MM.1S (cell line): Measurements from ENCODE around the gene TAOK1.

Experiments used
- DNase-seq: peaks from one replicate; pipeline ENCODE4 v3.0.0-alpha.2; 2015
- H2AFZ ChIP-seq: fragments of 300-600 bp; sonication (generic); 2 replicates; pipeline ENCODE4 v1.6.0; 2016; ENCODE audit warnings: antibody characterized with exemption, low read length
- H3F3A ChIP-seq: fragments of 300-600 bp; sonication (generic); 2 replicates; pipeline ENCODE4 v1.6.1; 2016; ENCODE audit warnings: mild to moderate bottlenecking, antibody characterized with exemption, low read length, moderate library complexity, mixed read lengths; ENCODE audit not compliant: insufficient read depth
- H3K27ac ChIP-seq: fragments of 300-600 bp; sonication (generic); 2 replicates; pipeline ENCODE4 v1.5.1; 2016; ENCODE audit warnings: mild to moderate bottlenecking, low read length
- H3K27me3 ChIP-seq: fragments of 300-600 bp; sonication (generic); replicated peaks from 2 replicates; pipeline ENCODE4 v1.6.0; 2016; ENCODE audit warnings: low read length; ENCODE audit not compliant: insufficient read depth
- H3K36me3 ChIP-seq: fragments of 300-600 bp; sonication (generic); replicated peaks from 2 replicates; pipeline ENCODE4 v1.6.1; 2016; ENCODE audit warnings: mild to moderate bottlenecking, low read length, mixed read lengths; ENCODE audit not compliant: insufficient read depth
- H3K4me1 ChIP-seq: fragments of 300-600 bp; sonication (generic); 2 replicates; pipeline ENCODE4 v1.6.1; 2016; ENCODE audit warnings: low read length, mixed read lengths
- H3K4me2 ChIP-seq: fragments of 300-600 bp; sonication (generic); 2 replicates; pipeline ENCODE4 v1.6.0; 2016; ENCODE audit warnings: low read depth, low read length
- H3K4me3 ChIP-seq: fragments of 300-600 bp; sonication (generic); 2 replicates; pipeline ENCODE4 v1.5.1; 2016; ENCODE audit warnings: low read length, mixed read lengths
- H3K79me2 ChIP-seq: fragments of 300-600 bp; sonication (generic); 2 replicates; pipeline ENCODE4 v1.6.1; 2016; ENCODE audit warnings: mixed run types, low read length, mixed read lengths
- H3K9ac ChIP-seq: fragments of 300-600 bp; sonication (generic); 2 replicates; pipeline ENCODE4 v1.6.1; 2016; ENCODE audit warnings: low read length, mixed read lengths
- H3K9me2 ChIP-seq: fragments of 300-600 bp; sonication (generic); replicated peaks from 2 replicates; pipeline ENCODE4 v1.6.1; 2016; ENCODE audit warnings: mild to moderate bottlenecking, low read length, mixed read lengths; ENCODE audit not compliant: insufficient read depth
- H3K9me3 ChIP-seq: fragments of 300-600 bp; sonication (generic); replicated peaks from 2 replicates; pipeline ENCODE4 v1.6.1; 2016; ENCODE audit warnings: mild to moderate bottlenecking, low read length, mixed read lengths; ENCODE audit not compliant: insufficient read depth
- H4K20me1 ChIP-seq: fragments of 300-600 bp; sonication (generic); 2 replicates; pipeline ENCODE4 v1.6.1; 2016; ENCODE audit warnings: mild to moderate bottlenecking, low read length, moderate library complexity, mixed read lengths; ENCODE audit not compliant: insufficient read depth
- EZH2 ChIP-seq: fragments of 300-600 bp; sonication (generic); optimal IDR thresholded peaks from 2 replicates; pipeline ENCODE3; 2017; ENCODE audit warnings: low read depth, mild to moderate bottlenecking, antibody characterized with exemption, low read length, mixed read lengths
- EZH2phosphoT487 ChIP-seq: fragments of 300-600 bp; sonication (generic); IDR thresholded peaks from 2 replicates; pipeline ENCODE4 v1.6.1; 2018; ENCODE audit warnings: antibody characterized with exemption, low read length
- TF ChIP-seq, protein P1 (sequence below): fragments of 300-600 bp; sonication (generic); IDR thresholded peaks from 2 replicates; pipeline ENCODE4 v1.5.1; 2016; ENCODE audit warnings: antibody characterized with exemption, low read length, mixed read lengths

Gene TAOK1

DNA sequence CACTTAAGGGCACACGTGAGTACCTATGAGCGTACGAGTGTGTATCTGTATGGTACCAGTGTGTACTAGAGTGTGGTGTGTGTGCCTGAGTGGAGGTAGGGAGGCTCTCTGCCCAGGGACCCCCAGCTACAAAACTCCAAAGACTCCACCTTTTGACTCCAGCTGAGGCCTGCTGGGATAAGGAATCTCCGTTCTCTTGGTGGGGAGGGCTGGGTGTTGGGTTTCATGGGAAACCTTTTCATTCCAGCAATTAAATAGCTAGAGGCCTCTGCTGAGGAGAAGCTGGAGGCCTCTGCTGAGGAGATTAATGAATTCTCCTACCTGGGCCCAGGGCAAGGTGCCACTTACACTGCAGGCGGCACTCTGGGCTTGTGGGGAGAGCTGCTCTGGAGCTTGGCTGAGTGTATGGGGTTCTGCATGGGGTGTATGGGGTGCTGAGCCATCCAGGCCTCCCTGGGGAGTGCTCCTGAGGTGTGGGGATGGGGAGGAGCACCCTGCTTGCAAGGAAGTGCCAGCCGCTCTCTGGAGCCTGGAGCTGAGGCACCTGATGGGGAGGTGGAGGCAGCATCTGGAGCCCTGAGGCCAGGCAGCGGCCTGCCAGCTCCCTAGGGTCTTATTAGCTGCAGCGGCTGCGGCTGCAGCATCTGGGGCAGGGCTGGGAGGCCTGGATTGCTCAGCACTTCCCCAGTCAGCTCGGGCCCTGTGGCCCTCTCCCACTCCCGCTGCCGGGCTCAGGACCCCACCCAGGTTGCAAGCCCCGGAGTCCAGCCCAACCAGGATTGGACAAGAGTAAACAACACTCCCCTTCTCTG lies 207.4 kb downstream of the TAOK1 start:
- no peak overlapping the region for H3K9ac ChIP-seq
- no peak overlapping the region for H3K4me3 ChIP-seq
- H3K4me2 ChIP-seq, result no peak overlapping the region

More for the DNA sequence above, 207.4 kb downstream of the TAOK1 start:
- no peak overlapping the region for H2AFZ ChIP-seq
- no peaks in the 10 kb centered on the region for H3K27me3 ChIP-seq
- H3K79me2 ChIP-seq, result no peaks in the 10 kb centered on the region
- H3K36me3 ChIP-seq, result no peaks in the 10 kb centered on the region
- DNase-seq, result no peak
- no peaks in the 10 kb centered on the region for H4K20me1 ChIP-seq
- peaks cover 21% of the 10 kb centered on the region for H3K4me1 ChIP-seq
- no peaks in the 10 kb centered on the region for H3K9me3 ChIP-seq
- no peaks in the 10 kb centered on the region for H3K9me2 ChIP-seq
- no peak overlapping the region for H3K27ac ChIP-seq
- TF ChIP-seq EZH2 (no peak), EZH2phosphoT487 (no peak)
- TF ChIP-seq, protein P1, sequence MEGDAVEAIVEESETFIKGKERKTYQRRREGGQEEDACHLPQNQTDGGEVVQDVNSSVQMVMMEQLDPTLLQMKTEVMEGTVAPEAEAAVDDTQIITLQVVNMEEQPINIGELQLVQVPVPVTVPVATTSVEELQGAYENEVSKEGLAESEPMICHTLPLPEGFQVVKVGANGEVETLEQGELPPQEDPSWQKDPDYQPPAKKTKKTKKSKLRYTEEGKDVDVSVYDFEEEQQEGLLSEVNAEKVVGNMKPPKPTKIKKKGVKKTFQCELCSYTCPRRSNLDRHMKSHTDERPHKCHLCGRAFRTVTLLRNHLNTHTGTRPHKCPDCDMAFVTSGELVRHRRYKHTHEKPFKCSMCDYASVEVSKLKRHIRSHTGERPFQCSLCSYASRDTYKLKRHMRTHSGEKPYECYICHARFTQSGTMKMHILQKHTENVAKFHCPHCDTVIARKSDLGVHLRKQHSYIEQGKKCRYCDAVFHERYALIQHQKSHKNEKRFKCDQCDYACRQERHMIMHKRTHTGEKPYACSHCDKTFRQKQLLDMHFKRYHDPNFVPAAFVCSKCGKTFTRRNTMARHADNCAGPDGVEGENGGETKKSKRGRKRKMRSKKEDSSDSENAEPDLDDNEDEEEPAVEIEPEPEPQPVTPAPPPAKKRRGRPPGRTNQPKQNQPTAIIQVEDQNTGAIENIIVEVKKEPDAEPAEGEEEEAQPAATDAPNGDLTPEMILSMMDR, result no peak
- H3F3A ChIP-seq, result 0 out of 2 replicates have a peak, but pooled peaks cover 5% of the 10 kb centered on the region
